ENCODE measurements around the gene MRPS2.
A peak's percentile ranks its signal among the peaks of the same experiment; 100 is the strongest.
"Not testable (repeated sequence)": the region's sequence is repeated elsewhere in the genome, so short reads cannot be mapped to it uniquely, and the experiment has no call there.

Gene MRPS2

DNA sequence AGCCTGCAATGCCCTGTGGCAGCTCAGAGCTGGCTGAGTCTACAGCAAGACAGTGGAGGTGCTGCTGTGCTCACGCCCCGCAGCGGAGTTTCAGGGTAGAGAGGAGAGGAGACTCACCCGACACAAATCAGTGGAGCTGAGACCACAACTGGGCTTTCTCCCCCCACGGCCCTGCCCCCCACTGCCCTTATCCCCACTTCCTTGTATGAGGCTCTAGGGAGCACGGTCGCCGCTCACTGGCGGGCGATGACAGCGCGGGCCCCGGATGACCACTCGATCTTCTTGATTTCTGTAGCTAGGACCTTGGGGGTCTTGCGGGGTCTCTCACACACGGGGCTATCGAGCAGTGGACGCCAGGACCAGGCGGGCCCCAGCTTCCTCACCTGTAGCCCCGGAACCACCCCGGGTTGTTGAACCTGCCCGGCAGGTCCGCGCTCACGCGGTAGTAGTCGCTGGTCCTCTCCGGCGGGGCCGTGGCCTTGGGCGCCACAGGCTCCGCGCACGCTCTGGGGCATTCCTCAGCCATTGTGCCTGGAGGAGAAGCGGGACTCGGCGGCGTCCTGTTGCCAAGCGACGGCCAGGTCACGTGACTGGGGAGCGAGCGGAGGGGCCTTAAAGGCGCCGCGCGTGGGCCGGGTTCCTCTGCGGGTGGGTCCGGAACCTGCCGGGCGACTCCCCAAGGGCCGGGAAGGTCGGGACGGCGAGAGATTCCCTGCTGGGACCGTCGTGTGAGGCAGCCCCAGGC is 984 bp upstream of the MRPS2 start:
- peak; percentile 80 to 85 for DNase-seq (ENCODE audit: low read depth in 2 of 2)

DNA sequence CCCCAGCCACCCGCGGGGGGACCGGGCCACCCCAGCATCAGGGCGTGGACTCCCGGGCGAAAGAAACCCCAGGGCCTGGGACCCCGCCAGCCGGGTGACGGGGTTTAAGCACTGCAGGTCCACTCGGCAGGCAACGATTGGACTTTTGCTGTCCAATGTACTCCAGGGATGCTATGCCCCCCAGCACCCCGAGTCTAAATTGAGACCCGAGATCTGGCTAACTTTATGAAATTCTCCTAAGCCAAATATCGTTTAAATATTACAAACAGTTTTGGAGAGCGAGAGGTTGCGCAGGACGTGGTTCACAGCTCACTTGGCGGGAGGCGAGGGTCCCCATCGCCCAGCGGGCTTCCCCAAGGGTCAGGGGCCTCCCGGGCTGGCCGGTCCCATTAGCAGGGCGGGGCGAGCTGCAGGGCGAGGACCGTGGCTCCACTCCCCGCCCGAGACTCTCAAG is 384 bp upstream of the MRPS2 start:
- no peak for DNase-seq (ENCODE audit: low read depth in 2 of 2)

DNA sequence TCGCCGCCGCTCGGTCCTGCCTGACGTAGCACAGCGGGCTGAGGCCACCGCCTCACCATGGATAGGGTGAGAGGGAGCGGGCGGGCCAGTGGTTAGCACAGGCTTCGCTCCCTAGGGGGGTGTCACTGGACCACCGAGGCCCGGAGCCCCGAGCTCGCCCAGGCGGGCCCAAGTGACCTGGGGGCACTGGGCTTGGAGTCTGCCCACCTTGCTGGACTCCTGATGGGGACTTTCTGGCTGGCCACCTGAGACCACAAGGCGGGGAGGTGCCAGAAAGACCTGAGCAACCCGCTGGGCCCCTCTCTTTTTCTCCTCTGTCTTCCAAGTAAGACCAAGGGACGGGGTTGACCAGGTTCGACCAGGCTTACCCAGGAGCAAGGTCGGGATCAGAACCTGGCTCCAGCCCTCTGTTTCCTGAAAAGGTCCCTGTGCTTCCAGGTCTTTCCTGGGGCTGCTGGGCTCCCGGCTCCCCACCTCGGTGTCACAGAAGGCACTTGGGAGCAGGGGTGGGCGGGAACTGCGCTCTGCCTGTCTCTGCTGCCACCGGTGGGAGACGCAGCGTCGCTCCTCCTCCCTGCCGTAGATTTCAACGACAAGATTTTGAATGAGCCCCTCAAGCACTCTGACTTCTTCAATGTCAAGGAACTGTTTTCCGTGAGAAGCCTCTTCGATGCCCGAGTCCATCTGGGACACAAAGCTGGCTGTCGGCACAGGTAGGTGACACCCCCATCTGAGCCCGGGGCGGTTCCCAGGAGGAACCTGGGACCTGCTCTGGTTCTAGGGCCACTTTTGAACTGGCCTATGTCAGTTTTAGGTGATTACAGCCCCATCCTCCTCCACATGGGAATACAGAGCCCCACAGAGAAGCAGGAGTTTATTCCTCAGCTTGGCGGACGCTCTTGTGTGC is 1.0 kb downstream of the MRPS2 start:
- DNase-seq (ENCODE audit: low read depth in 2 of 2): no peak

DNA sequence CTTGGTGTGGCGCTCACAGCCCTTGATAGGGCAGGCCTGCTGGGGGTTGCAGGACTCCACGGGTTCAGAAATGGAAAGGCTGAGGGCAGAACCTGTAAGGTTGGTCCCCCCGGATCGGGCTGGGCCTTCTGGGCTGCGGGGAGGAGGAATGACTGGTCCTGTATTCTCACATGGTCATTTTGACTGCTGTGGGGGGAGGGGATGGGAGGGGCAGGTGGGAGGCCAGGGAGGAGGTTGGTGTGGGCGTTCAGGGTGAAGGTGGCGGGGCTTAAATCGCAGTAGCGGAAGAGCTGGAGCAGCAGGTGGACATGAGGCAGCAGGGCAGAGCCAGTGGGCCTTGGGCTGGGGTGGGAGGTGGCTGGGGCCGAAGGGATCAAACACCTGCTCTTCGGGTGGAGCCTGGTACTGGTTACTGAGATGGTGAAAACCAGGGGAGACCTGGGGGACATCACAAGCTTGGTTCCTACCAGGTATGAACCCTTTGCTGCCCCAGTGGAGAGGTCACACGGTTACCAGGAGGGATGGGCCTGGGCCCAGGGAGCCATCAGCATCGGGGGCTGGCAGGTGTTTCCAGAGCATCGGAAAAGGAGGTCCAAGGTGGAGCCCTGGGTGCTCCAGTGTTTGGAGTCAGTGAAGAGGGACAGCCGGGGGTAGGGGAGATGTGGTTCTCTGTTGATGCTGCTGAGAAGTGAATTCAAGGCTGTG is 1.8 kb downstream of the MRPS2 start:
- DNase-seq (ENCODE audit: low read depth in 2 of 2): no peak

DNA sequence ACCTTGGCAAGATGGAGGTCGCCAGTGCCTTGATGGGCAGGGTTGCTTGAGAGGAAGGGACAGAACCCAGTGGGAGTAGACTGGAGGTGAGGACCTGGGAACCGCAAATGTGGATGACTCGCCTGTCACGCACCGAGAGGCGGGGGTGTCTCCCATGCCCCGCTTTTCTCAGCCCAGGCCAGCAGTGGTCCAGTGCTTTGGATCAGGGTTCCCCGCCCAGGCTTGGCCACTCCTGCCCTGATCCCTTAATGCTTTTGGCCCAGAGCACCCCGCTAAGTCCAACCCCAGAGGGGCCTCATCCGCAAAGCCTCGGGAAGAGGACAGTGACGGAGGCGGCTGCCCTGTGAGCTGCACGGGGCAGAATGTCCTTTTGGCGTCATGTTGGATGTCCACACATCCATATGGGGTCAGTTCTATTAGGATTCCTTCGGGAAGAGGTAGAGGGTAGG is 2.4 kb downstream of the MRPS2 start:
- no peak for DNase-seq (ENCODE audit: low read depth in 2 of 2)

DNA sequence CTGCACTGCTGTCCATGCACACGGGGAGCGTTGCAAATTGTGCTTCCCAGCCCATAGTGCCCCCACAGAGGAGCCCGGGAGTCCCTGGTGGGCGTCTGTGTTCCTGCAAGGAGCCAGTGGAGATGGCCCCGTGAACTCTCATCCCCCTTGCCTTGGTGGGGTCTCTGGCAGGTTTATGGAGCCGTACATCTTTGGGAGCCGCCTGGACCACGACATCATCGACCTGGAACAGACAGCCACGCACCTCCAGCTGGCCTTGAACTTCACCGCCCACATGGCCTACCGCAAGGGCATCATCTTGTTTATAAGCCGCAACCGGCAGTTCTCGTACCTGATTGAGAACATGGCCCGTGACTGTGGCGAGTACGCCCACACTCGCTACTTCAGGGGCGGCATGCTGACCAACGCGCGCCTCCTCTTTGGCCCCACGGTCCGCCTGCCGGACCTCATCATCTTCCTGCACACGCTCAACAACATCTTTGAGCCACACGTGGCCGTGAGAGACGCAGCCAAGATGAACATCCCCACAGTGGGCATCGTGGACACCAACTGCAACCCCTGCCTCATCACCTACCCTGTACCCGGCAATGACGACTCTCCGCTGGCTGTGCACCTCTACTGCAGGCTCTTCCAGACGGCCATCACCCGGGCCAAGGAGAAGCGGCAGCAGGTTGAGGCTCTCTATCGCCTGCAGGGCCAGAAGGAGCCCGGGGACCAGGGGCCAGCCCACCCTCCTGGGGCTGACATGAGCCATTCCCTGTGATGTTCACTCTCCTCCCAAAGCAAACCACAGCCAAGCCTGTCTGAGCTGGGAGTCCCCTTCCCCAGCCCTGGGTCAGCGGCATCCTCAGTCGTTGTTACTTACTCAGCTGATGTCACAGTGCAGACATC is 3.1 kb downstream of the MRPS2 start:
- DNase-seq (ENCODE audit: low read depth in 2 of 2): no peak

- peak; percentile 39 to 44 for DNase-seq (ENCODE audit: low read depth in 2 of 2)
Measured at GRCh38 chr9:135504262-135505243, 4.1 kb downstream of the MRPS2 start.

- DNase-seq (ENCODE audit: low read depth in 2 of 2): no peak
Measured at GRCh38 chr9:135505406-135506187, 5.1 kb downstream of the MRPS2 start.

- no peak for DNase-seq (ENCODE audit: low read depth in 2 of 2)
Measured at GRCh38 chr9:135506327-135507103, 6.0 kb downstream of the MRPS2 start.

DNA sequence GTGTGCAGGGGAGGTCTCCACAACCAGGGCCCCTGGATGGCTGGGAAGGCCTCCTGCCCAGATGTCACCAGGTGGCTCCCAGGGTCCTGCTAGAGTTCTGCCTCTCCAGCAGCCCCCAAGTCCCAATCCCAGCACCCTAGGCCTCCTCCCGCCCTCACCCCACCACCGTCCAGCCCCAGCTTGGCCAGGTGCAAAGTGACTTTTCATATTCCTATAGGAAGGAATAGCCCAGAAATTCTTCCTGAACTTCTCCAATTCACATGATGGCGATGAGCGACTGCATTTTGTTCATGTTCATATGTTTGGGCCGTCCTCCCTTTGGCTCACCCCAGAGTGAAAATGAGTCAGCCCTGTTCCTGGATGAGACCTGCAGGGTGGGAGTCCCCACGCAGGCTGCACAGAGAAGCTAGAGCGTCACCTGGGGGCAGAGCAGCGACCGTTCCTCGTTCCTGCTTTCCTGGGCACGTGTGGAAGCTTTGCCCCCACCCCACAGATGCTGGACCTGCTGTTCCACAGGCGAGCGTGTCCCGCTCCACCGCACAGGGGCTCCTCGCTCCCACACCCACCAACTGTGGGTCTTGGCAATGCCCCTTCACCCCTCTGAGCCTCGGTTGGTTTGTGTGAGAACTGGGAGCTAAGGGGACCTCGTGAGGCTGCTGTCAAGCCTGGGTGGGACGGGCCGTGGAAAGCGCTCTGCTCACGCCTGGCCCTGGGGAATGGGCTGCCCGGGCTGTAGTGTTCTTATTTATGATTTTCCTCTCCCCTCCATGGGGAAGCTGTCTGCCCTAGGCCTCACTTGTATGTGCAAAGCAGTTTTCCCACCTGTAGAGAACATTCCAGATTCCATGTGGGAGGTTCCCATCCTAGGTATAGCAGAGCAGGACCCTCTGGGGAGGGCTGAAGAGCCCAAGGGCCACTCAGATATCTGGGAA is 6.9 kb downstream of the MRPS2 start:
- DNase-seq (ENCODE audit: low read depth in 2 of 2): no peak

- DNase-seq (ENCODE audit: low read depth in 2 of 2): no peak
Measured at GRCh38 chr9:135508211-135508820, 7.8 kb downstream of the MRPS2 start.

GRCh38 chr9:135509458-135509857 is 9.0 kb downstream of the MRPS2 start:
- no peak for DNase-seq (ENCODE audit: low read depth in 2 of 2)

DNA sequence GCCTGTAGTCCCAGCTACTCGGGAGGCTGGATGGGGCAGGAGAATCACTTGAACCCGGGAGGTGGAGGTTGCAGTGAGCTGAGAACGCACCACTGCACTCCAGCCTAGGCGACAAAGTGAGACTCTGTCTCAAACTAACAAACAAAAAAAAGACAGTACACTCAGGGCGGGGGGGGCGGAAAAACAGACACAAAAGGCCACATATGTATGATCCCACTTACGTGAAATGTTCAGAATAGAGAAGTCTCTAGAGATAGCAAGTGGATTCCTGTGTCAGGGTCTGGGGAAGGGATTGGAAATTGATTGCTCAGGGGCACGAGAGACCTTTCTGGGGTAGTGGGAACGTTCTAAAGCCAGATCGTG is 11.7 kb downstream of the MRPS2 start:
- no peak for DNase-seq (ENCODE audit: low read depth in 2 of 2)

GRCh38 chr9:135512904-135513303 is 12.4 kb downstream of the MRPS2 start:
- no peak for DNase-seq (ENCODE audit: low read depth in 2 of 2)

GRCh38 chr9:135513351-135513846 is 12.9 kb downstream of the MRPS2 start:
- DNase-seq (ENCODE audit: low read depth in 2 of 2): no peak

DNA sequence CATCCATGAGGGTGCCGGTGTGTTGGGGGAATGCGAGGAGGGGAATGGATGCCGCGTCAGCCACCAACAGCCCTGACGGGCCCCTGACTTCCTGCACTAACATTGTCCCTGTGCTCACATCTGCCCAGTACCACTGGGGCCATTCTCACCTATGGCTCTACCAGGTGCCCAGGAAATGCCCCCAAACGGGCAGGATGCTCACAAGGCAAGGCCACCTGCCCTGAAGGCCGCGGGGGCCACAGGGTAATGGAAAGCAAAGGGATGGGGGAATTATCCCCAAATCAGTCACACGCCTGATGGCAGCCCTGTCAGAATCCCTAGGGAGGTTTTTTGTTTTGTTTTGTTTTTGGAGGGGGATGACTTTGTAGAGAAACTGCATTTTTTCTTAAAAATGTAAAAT is 13.4 kb downstream of the MRPS2 start:
- not testable (repeated sequence) for DNase-seq (ENCODE audit: low read depth in 2 of 2)

All from stimulated activated CD8-positive, alpha-beta memory T cell treated with anti-CD3 and anti-CD28 coated beads, Interleukin-2, amount 100 ng/mL, for 48 hours (primary cell).